ENCODE measurements around the gene GTF2E1. TPM values are rescaled to one million over a fixed set of nuclear protein-coding genes. Genes with fewer than 3 reads are reported as not detected.
"Not testable (repeated sequence)": the region's sequence is repeated elsewhere in the genome, so short reads cannot be mapped to it uniquely, and the experiment has no call there.

GTF2E1 gene
- total RNA-seq, 6 experiments from 2014 or later, result 5.0 to 8.9 (median 6.4) TPM

DNA sequence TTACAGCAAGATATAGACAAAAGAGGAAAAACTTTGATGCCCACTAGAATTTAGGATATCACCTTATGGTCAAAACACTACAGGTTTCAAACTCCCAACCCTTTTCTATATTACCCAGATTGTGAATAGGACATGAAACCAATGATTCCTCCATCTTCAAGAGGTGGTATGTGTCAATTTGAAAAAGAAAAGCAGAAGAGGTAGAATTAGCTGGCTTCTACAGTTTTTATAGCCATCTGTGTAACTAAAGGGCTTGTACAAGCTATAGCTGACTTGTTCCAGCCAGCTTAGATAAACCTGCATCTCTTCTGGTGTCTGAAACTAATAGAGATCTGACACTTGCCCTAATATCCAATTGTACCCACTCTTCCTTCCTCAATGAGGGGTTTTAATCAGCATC lies 35.6 kb upstream of the GTF2E1 start:
- intact Hi-C loops (cut with DNase I), result no loop called here
- no peaks in the 10 kb centered on the region for H3K36me3 ChIP-seq
- no peaks in the 10 kb centered on the region for H3K27me3 ChIP-seq
- DNase-seq, result no peak
- no peak for ATAC-seq
- no peaks in the 10 kb centered on the region for H3K9me3 ChIP-seq
- H3K4me3 ChIP-seq, result no peak overlapping the region
- H3K4me1 ChIP-seq, result no peaks in the 10 kb centered on the region
- no peak overlapping the region for H3K27ac ChIP-seq
- TF ChIP-seq, protein P1, sequence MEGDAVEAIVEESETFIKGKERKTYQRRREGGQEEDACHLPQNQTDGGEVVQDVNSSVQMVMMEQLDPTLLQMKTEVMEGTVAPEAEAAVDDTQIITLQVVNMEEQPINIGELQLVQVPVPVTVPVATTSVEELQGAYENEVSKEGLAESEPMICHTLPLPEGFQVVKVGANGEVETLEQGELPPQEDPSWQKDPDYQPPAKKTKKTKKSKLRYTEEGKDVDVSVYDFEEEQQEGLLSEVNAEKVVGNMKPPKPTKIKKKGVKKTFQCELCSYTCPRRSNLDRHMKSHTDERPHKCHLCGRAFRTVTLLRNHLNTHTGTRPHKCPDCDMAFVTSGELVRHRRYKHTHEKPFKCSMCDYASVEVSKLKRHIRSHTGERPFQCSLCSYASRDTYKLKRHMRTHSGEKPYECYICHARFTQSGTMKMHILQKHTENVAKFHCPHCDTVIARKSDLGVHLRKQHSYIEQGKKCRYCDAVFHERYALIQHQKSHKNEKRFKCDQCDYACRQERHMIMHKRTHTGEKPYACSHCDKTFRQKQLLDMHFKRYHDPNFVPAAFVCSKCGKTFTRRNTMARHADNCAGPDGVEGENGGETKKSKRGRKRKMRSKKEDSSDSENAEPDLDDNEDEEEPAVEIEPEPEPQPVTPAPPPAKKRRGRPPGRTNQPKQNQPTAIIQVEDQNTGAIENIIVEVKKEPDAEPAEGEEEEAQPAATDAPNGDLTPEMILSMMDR (IDR thresholded peaks at IDR 0.05), result no peak
- no peak for TF ChIP-seq POLR2A (IDR thresholded peaks at IDR 0.05)

- no peak overlapping the region for H3K4me3 ChIP-seq
- no peaks in the 10 kb centered on the region for H3K27me3 ChIP-seq
- H3K4me1 ChIP-seq, result no peaks in the 10 kb centered on the region
- ATAC-seq (no peak), DNase-seq (no peak)
- TF ChIP-seq, protein P1 (IDR thresholded peaks at IDR 0.05), result no peak
- no peak for TF ChIP-seq POLR2A (IDR thresholded peaks at IDR 0.05)
- no peak overlapping the region for H3K27ac ChIP-seq
- no peaks in the 10 kb centered on the region for H3K9me3 ChIP-seq
- intact Hi-C loops (cut with DNase I), result no loop called here
- H3K36me3 ChIP-seq, result no peaks in the 10 kb centered on the region
Measured at GRCh38 chr3:120708408-120708807, 34.1 kb upstream of the GTF2E1 start.

GRCh38 chr3:120710369-120710768 lies 32.2 kb upstream of the GTF2E1 start:
- Histone ChIP-seq H3K27ac (no peak overlapping the region), H3K4me3 (no peak overlapping the region), H3K9me3 (no peaks in the 10 kb centered on the region), H3K27me3 (no peaks in the 10 kb centered on the region), H3K36me3 (no peaks in the 10 kb centered on the region), H3K4me1 (no peaks in the 10 kb centered on the region)
- TF ChIP-seq, protein P1 (IDR thresholded peaks at IDR 0.05), result no peak
- TF ChIP-seq POLR2A (IDR thresholded peaks at IDR 0.05), result no peak
- intact Hi-C loops (cut with DNase I), result no loop called here
- DNase-seq (no peak), ATAC-seq (no peak)
- 100% methylated on average over 1 of the region's 1 CpG for WGBS (ENCODE audit: insufficient coverage, low coverage, low lambda C conversion rate, missing lambda C conversion rate)

DNA sequence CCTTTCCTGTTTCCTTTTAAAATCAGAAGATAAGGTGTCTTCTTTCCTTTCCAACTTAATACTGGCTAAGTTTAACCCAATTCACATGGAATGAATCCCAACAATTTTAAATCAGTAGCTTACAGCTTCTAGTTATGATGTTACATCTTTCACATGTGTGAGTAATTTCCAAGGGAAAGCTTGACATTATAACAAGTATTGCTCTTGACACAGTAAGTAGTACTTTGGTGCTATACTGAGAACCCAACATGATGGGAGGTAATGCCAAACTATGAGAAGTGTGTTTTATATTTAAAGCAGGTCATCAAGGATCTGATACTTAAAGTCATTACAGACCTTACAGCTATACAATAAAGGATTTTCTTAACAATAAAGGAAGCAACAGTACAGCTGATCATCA lies 29.3 kb upstream of the GTF2E1 start:
- H3K9me3 ChIP-seq, result no peaks in the 10 kb centered on the region
- DNase-seq (no peak), ATAC-seq (no peak)
- no peak overlapping the region for H3K4me3 ChIP-seq
- H3K4me1 ChIP-seq, result no peaks in the 10 kb centered on the region
- no peaks in the 10 kb centered on the region for H3K27me3 ChIP-seq
- TF ChIP-seq, protein P1 (IDR thresholded peaks at IDR 0.05), result no peak
- TF ChIP-seq POLR2A (IDR thresholded peaks at IDR 0.05), result no peak
- no peaks in the 10 kb centered on the region for H3K36me3 ChIP-seq
- no peak overlapping the region for H3K27ac ChIP-seq
- intact Hi-C loops (cut with DNase I), result no loop called here

- 94% methylated on average over 5 of the region's 20 CpGs for WGBS (ENCODE audit: insufficient coverage, low coverage, low lambda C conversion rate, missing lambda C conversion rate)
- intact Hi-C loops (cut with DNase I); H3K27me3 ChIP-seq; H3K9me3 ChIP-seq; ATAC-seq; H3K4me1 ChIP-seq; H3K27ac ChIP-seq; H3K36me3 ChIP-seq: not testable (repeated sequence)
- peak overlapping the region in 1 of 3 donors; percentile 47 for H3K4me3 ChIP-seq
- peak; percentile 29 to 67 (median 65) for DNase-seq
Measured at GRCh38 chr3:120719167-120719834, 23.2 kb upstream of the GTF2E1 start.

All from right lobe of liver (tissue), 6 donors.